SK-N-MC (cell line): ENCODE measurements around the gene TRPM2.

Experiments used
- DNase-seq: peaks from one replicate; pipeline ENCODE4 v3.0.0-alpha.2; 2011; ENCODE audit warnings: low read depth, low spot score
- H3K27ac ChIP-seq: fragments of 200-600 bp; sonication (generic); 2 replicates; pipeline ENCODE4 v1.5.1; 2016; ENCODE audit warnings: mixed run types
- H3K36me3 ChIP-seq: fragments of 200-600 bp; sonication (generic); 2 replicates; pipeline ENCODE4 v1.6.1; 2017; ENCODE audit warnings: antibody characterized with exemption, low read length, mixed read lengths; ENCODE audit not compliant: insufficient read depth
- H3K4me3 ChIP-seq: fragments of 200-600 bp; sonication (generic); 2 replicates; pipeline ENCODE4 v1.5.1; 2016
- H3K9ac ChIP-seq: fragments of 200-600 bp; sonication (generic); 2 replicates; pipeline ENCODE4 v1.8.0; 2017; ENCODE audit warnings: mixed run types, mixed read lengths; ENCODE audit not compliant: insufficient read length
- H3K9me3 ChIP-seq: fragments of 200-600 bp; sonication (generic); 2 replicates; pipeline ENCODE4 v1.6.1; 2017; ENCODE audit warnings: low read depth, mild to moderate bottlenecking, antibody characterized with exemption, low read length, moderate library complexity, mixed read lengths
- EZH2 ChIP-seq: fragments of 200-600 bp; sonication (generic); IDR thresholded peaks from one replicate; pipeline ENCODE4 v1.6.1; 2017; ENCODE audit warnings: antibody characterized with exemption
- FOXP2 ChIP-seq: optimal IDR thresholded peaks from 2 replicates; pipeline ENCODE3; 2011; ENCODE audit warnings: mild to moderate bottlenecking, moderate library complexity; ENCODE audit not compliant: insufficient read depth; ENCODE audit errors: extremely low read length, control extremely low read depth
- POLR2AphosphoS5 ChIP-seq: IDR thresholded peaks from 2 replicates; pipeline ENCODE4 v1.6.1; 2012; ENCODE audit warnings: mild to moderate bottlenecking, low read depth, low read length, borderline replicate concordance

TRPM2 gene

GRCh38 chr21:44433791-44434567, 80.6 kb downstream of the TRPM2 start:
- DNase-seq: no peak
- no peaks in the 10 kb centered on the region for H3K9me3 ChIP-seq
- no peak overlapping the region for H3K27ac ChIP-seq
- no peak for TF ChIP-seq FOXP2
- TF ChIP-seq POLR2AphosphoS5: no peak
- TF ChIP-seq EZH2: no peak
- H3K9ac ChIP-seq: no peak overlapping the region
- H3K4me3 ChIP-seq: no peak overlapping the region
- H3K36me3 ChIP-seq: no peaks in the 10 kb centered on the region

- Histone ChIP-seq H3K9ac (no peak overlapping the region), H3K9me3 (no peaks in the 10 kb centered on the region), H3K27ac (no peak overlapping the region), H3K36me3 (no peaks in the 10 kb centered on the region), H3K4me3 (no peak overlapping the region)
- DNase-seq: no peak
- no peak for TF ChIP-seq FOXP2
- no peak for TF ChIP-seq POLR2AphosphoS5
- no peak for TF ChIP-seq EZH2
These were observed 81.1 kb downstream of the TRPM2 start for GRCh38 chr21:44434568-44434925.

- no peak for DNase-seq
- no peak for TF ChIP-seq FOXP2
- TF ChIP-seq POLR2AphosphoS5: no peak
- no peak for TF ChIP-seq EZH2
- H3K9ac ChIP-seq: no peak overlapping the region
- no peaks in the 10 kb centered on the region for H3K9me3 ChIP-seq
- H3K27ac ChIP-seq: no peak overlapping the region
- no peaks in the 10 kb centered on the region for H3K36me3 ChIP-seq
- no peak overlapping the region for H3K4me3 ChIP-seq
These were observed 81.7 kb downstream of the TRPM2 start for GRCh38 chr21:44434936-44435635.

- Histone ChIP-seq H3K4me3 (no peak overlapping the region), H3K9me3 (no peaks in the 10 kb centered on the region), H3K27ac (no peak overlapping the region), H3K9ac (no peak overlapping the region), H3K36me3 (no peaks in the 10 kb centered on the region)
- TF ChIP-seq EZH2: no peak
- TF ChIP-seq POLR2AphosphoS5: no peak
- TF ChIP-seq FOXP2: no peak
- DNase-seq: no peak
These were observed 82.7 kb downstream of the TRPM2 start for GRCh38 chr21:44436111-44436611.

GRCh38 chr21:44436958-44437357, 83.5 kb downstream of the TRPM2 start:
- Histone ChIP-seq H3K4me3 (no peak overlapping the region), H3K27ac (no peak overlapping the region), H3K36me3 (no peaks in the 10 kb centered on the region), H3K9ac (no peak overlapping the region), H3K9me3 (no peaks in the 10 kb centered on the region)
- no peak for DNase-seq
- TF ChIP-seq FOXP2: no peak
- no peak for TF ChIP-seq EZH2
- no peak for TF ChIP-seq POLR2AphosphoS5

- no peak overlapping the region for H3K9ac ChIP-seq
- H3K9me3 ChIP-seq: no peaks in the 10 kb centered on the region
- no peak overlapping the region for H3K4me3 ChIP-seq
- no peaks in the 10 kb centered on the region for H3K36me3 ChIP-seq
- DNase-seq: no peak
- H3K27ac ChIP-seq: no peak overlapping the region
- no peak for TF ChIP-seq EZH2
- TF ChIP-seq POLR2AphosphoS5: no peak
- no peak for TF ChIP-seq FOXP2
These were observed 83.9 kb downstream of the TRPM2 start for GRCh38 chr21:44437371-44437695.

GRCh38 chr21:44437696-44438431, 84.4 kb downstream of the TRPM2 start:
- no peak for DNase-seq
- Histone ChIP-seq H3K9me3 (no peaks in the 10 kb centered on the region), H3K36me3 (no peaks in the 10 kb centered on the region), H3K9ac (no peak overlapping the region), H3K27ac (no peak overlapping the region), H3K4me3 (no peak overlapping the region)
- no peak for TF ChIP-seq POLR2AphosphoS5
- TF ChIP-seq FOXP2: no peak
- TF ChIP-seq EZH2: no peak
